Esophagus muscularis mucosa (tissue), 4 donors: ENCODE results near the gene CFAP54. TPM values are rescaled to one million over a fixed set of nuclear protein-coding genes. Genes with fewer than 3 reads are reported as not detected.

Source experiments
- DNase-seq: peaks from one replicate; pipeline ENCODE4 v3.0.0-alpha.2; 2017; ENCODE audit errors: extremely low spot score
- H3K27ac ChIP-seq, 4 donors: fragments of 200-600 bp; sonication (generic); replicated peaks in 1 of 4; 1 replicate in 3 of 4; 2 replicates in 1 of 4; pipeline ENCODE4 v1.5.1; 2016 to 2019; ENCODE audit warnings: mild to moderate bottlenecking in 1 of 4
- H3K27me3 ChIP-seq, 4 donors: fragments of 200-600 bp; sonication (generic); one replicate each; pipeline versions ENCODE4 v1.5.1 to v1.6.0; 2016 to 2019
- H3K36me3 ChIP-seq, 4 donors: fragments of 200-600 bp; sonication (generic); one replicate each; pipeline ENCODE4 v1.5.1; 2016 to 2019
- H3K4me1 ChIP-seq, 4 donors: fragments of 200-600 bp; sonication (generic); one replicate each; pipeline ENCODE4 v1.5.1; 2016 to 2019
- H3K4me3 ChIP-seq, 4 donors: fragments of 200-600 bp; sonication (generic); 1 replicate in 2 of 4; 2 replicates in 2 of 4; pipeline ENCODE4 v1.5.1; 2016 to 2019; ENCODE audit warnings: mild to moderate bottlenecking in 4 of 4, moderate library complexity in 1 of 4
- H3K9me3 ChIP-seq, 4 donors: fragments of 200-600 bp; sonication (generic); 1 replicate in 3 of 4; 2 replicates in 1 of 4; pipeline ENCODE4 v1.5.1; 2016 to 2019
- EP300 ChIP-seq: sonication (generic); formaldehyde crosslinking; IDR thresholded peaks from one replicate; pipeline ENCODE4 v1.6.1; 2017; ENCODE audit warnings: antibody characterized with exemption
- POLR2A ChIP-seq: fragments of 450-650 bp; IDR thresholded peaks from one replicate; pipeline ENCODE4 v1.6.1; 2017; ENCODE audit warnings: antibody characterized with exemption, moderate library complexity, mild to moderate bottlenecking, low read depth
- POLR2AphosphoS5 ChIP-seq, 2 donors: sonication (generic); formaldehyde crosslinking; IDR thresholded peaks; one replicate each; pipeline ENCODE4 v1.6.1; 2017; ENCODE audit warnings: antibody characterized with exemption in 2 of 2
- WGBS: methylation state at CpG from one replicate; pipeline ENCODE4 v1.1.5; 2018; 5-methylcytosine and 5-hydroxymethylcytosine counted together
- intact Hi-C: fragments of 100-400 bp; cut with DNase I; formaldehyde crosslinking; loops from one replicate; pipeline ENCODE4 v1.15.1; 2023
- total RNA-seq, 4 donors: library from RNA; depleted of rRNA; stranded (reverse); fragments of >200 nt; gene quantifications; one replicate each; pipeline versions ENCODE4 v1.1.0 to v1.2.1, GENCODE V29; 2016
- TF ChIP-seq, protein P1 (sequence below), 3 experiments: fragments of 200-600 bp in 2 of 3; fragments of 450-650 bp in 1 of 3; sonication (generic) in 2 of 3; IDR thresholded peaks; one replicate each; pipeline ENCODE4 v1.5.1; 2017 to 2019; ENCODE audit warnings: antibody characterized with exemption in 3 of 3, mild to moderate bottlenecking in 2 of 3, moderate library complexity in 1 of 3

CFAP54 gene
- total RNA-seq, 4 donors from 2014 or later: 3.0 to 5.8 (median 4.3) TPM

DNA sequence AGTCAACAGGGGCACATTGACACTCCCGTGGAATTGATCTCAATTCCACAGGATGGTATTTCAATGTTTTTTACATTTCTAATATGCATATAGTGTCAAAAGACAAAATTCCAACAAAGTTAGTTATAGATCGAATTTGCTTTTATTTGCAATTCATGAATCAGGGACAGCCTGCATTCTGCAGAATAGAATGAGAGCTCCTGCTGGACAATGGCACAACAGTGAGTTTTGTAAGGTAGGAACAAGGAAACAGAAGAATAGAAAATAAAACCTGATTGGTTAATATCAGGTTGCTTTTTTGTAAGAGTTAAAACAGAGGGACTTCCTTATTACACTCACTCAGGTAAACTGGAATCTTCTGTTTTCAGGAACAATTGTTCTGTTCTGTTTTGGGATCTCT lies 384.8 kb downstream of the CFAP54 start:
- intact Hi-C loops: no loop called here
- H3K4me3 ChIP-seq: no peak overlapping the region
- no peak for DNase-seq
- no peak for TF ChIP-seq POLR2A
- TF ChIP-seq EP300: no peak
- no peak for TF ChIP-seq POLR2AphosphoS5 (IDR thresholded peaks at IDR 0.05)
- TF ChIP-seq, protein P1, sequence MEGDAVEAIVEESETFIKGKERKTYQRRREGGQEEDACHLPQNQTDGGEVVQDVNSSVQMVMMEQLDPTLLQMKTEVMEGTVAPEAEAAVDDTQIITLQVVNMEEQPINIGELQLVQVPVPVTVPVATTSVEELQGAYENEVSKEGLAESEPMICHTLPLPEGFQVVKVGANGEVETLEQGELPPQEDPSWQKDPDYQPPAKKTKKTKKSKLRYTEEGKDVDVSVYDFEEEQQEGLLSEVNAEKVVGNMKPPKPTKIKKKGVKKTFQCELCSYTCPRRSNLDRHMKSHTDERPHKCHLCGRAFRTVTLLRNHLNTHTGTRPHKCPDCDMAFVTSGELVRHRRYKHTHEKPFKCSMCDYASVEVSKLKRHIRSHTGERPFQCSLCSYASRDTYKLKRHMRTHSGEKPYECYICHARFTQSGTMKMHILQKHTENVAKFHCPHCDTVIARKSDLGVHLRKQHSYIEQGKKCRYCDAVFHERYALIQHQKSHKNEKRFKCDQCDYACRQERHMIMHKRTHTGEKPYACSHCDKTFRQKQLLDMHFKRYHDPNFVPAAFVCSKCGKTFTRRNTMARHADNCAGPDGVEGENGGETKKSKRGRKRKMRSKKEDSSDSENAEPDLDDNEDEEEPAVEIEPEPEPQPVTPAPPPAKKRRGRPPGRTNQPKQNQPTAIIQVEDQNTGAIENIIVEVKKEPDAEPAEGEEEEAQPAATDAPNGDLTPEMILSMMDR (IDR thresholded peaks at IDR 0.05): no peak
- 97% methylated on average over 2 of the region's 2 CpGs for WGBS
- no peaks in the 10 kb centered on the region for H3K4me1 ChIP-seq
- no peaks in the 10 kb centered on the region for H3K36me3 ChIP-seq
- peaks cover 0 to 7% (median 2%) of the 10 kb centered on the region in 4 donors for H3K9me3 ChIP-seq
- H3K27ac ChIP-seq: no peak overlapping the region
- no peaks in the 10 kb centered on the region for H3K27me3 ChIP-seq

DNA sequence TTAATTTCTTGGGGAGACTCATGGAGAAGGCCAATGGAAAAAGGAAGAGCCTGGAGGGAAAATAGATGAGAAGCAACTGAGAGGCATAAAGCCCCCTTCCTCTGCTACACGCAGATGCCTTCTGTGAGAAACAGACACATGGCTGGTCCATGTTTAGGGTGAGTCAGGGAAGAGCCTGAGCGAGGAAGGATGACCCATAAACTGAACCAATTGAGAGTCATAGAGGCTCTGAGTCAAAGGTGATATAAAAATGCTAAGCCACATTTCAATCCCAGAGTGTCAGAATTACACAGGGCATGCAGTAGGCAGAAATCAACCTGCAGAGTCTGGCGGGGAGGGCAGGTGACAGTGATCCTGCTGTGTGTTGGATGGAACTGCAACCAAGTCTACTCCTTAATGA lies 387.6 kb downstream of the CFAP54 start:
- Histone ChIP-seq H3K9me3 (peaks cover 0 to 6% (median 2%) of the 10 kb centered on the region in 4 donors), H3K27me3 (no peaks in the 10 kb centered on the region), H3K27ac (no peak overlapping the region), H3K36me3 (no peaks in the 10 kb centered on the region), H3K4me3 (no peak overlapping the region), H3K4me1 (no peaks in the 10 kb centered on the region)
- TF ChIP-seq, protein P1 (IDR thresholded peaks at IDR 0.05): no peak
- no peak for TF ChIP-seq POLR2AphosphoS5 (IDR thresholded peaks at IDR 0.05)
- TF ChIP-seq POLR2A: no peak
- TF ChIP-seq EP300: no peak
- intact Hi-C loops: no loop called here
- no peak for DNase-seq
- 91% methylated on average over 3 of the region's 3 CpGs for WGBS

DNA sequence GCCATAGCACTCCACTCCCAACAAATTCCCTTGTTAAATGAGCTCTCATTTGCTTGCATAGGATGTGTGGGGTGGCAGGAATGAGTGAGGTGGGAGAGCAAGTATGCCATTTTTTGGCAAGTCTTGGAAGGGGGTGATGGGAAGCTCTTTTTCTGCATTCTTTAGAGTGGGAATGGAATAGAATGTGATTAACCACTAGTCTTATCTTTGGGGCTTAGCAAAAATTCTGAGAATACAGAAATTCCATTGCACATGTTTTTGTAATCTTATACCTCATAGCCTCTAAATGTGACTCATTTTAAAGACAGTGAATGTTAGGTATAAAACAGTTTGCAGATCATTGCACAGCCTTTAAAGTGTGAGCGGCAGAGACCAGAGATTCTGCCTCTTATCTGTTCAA lies 389.3 kb downstream of the CFAP54 start:
- Histone ChIP-seq H3K4me3 (no peak overlapping the region), H3K27ac (no peak overlapping the region), H3K9me3 (peaks cover 0 to 4% (median 0%) of the 10 kb centered on the region in 4 donors), H3K4me1 (no peaks in the 10 kb centered on the region), H3K36me3 (no peaks in the 10 kb centered on the region), H3K27me3 (no peaks in the 10 kb centered on the region)
- intact Hi-C loops: no loop called here
- no peak for TF ChIP-seq POLR2A
- TF ChIP-seq, protein P1 (IDR thresholded peaks at IDR 0.05): no peak
- WGBS: 86% methylated on average over 1 of the region's 1 CpG
- DNase-seq: no peak

GRCh38 chr12:96879301-96879700 lies 389.9 kb downstream of the CFAP54 start:
- intact Hi-C loops: no loop called here
- Histone ChIP-seq H3K27me3 (no peaks in the 10 kb centered on the region), H3K9me3 (peaks cover 0 to 4% (median 0%) of the 10 kb centered on the region in 4 donors), H3K36me3 (no peaks in the 10 kb centered on the region), H3K4me1 (no peaks in the 10 kb centered on the region), H3K4me3 (no peak overlapping the region), H3K27ac (no peak overlapping the region)
- 81% methylated on average over 3 of the region's 4 CpGs for WGBS
- TF ChIP-seq POLR2AphosphoS5 (IDR thresholded peaks at IDR 0.05): no peak
- TF ChIP-seq, protein P1 (IDR thresholded peaks at IDR 0.05): no peak
- TF ChIP-seq POLR2A: no peak
- TF ChIP-seq EP300: no peak
- DNase-seq: no peak

DNA sequence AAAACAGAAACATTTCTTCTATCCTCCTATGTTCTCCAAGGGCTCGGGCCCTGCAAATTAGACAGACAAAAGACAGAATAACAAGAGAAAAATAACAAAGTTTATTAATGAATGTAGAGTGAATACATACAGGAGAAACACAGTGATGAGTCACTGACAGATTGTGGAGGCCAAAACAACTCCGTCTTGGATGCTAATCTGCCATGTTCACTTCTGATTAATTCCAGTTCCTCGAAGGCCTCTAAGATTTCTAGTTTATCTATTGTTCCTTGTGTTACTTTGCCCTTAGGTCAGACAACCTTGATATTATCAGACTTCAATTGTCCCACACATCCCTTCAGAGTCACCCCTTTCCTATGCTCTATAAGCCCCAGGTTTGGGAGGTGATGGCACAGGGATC lies 390.8 kb downstream of the CFAP54 start:
- Histone ChIP-seq H3K36me3 (no peaks in the 10 kb centered on the region), H3K27ac (no peak overlapping the region), H3K27me3 (no peaks in the 10 kb centered on the region), H3K9me3 (peaks cover 0 to 4% (median 0%) of the 10 kb centered on the region in 4 donors), H3K4me1 (no peaks in the 10 kb centered on the region), H3K4me3 (no peak overlapping the region)
- intact Hi-C loops: no loop called here
- DNase-seq: no peak
- WGBS: 89% methylated on average over 3 of the region's 3 CpGs
- no peak for TF ChIP-seq POLR2AphosphoS5 (IDR thresholded peaks at IDR 0.05)
- TF ChIP-seq EP300: no peak
- TF ChIP-seq, protein P1 (IDR thresholded peaks at IDR 0.05): no peak
- TF ChIP-seq POLR2A: no peak
